ENCODE results near the gene HNF4A.

The HNF4A gene

GRCh38 chr20:44422083-44422482, 66.6 kb downstream of the HNF4A start:
- Mint-ChIP-seq H3K4me1 (ENCODE audit: low read depth in 2 of 2) (no peaks in the 10 kb centered on the region), H3K4me3 (no peak overlapping the region), H3K36me3 (ENCODE audit: insufficient read depth) (no peaks in the 10 kb centered on the region), H3K27ac (no peak overlapping the region), H3K9me3 (no peaks in the 10 kb centered on the region), H3K27me3 (peaks cover 12 to 22% of the 10 kb centered on the region in 2 donors)
- ATAC-seq (replicated peaks) (no peak), DNase-seq (no peak)

- no peak for ATAC-seq (replicated peaks)
- Mint-ChIP-seq H3K27me3 (peaks cover 12 to 29% of the 10 kb centered on the region in 2 donors), H3K36me3 (ENCODE audit: insufficient read depth) (no peaks in the 10 kb centered on the region), H3K27ac (no peak overlapping the region), H3K4me3 (no peak overlapping the region), H3K9me3 (no peaks in the 10 kb centered on the region), H3K4me1 (ENCODE audit: low read depth in 2 of 2) (no peaks in the 10 kb centered on the region)
- no peak for DNase-seq
These were observed 68.0 kb downstream of the HNF4A start for GRCh38 chr20:44423480-44423879.

GRCh38 chr20:44424039-44424495, 68.6 kb downstream of the HNF4A start:
- Mint-ChIP-seq H3K9me3 (no peaks in the 10 kb centered on the region), H3K4me3 (no peak overlapping the region), H3K36me3 (ENCODE audit: insufficient read depth) (no peaks in the 10 kb centered on the region), H3K27ac (no peak overlapping the region), H3K4me1 (ENCODE audit: low read depth in 2 of 2) (no peaks in the 10 kb centered on the region), H3K27me3 (peaks cover 12 to 32% of the 10 kb centered on the region in 2 donors)
- DNase-seq (no peak), ATAC-seq (replicated peaks) (no peak)

GRCh38 chr20:44425923-44426322, 70.4 kb downstream of the HNF4A start:
- Mint-ChIP-seq H3K27ac (no peak overlapping the region), H3K36me3 (ENCODE audit: insufficient read depth) (no peaks in the 10 kb centered on the region), H3K4me1 (ENCODE audit: low read depth in 2 of 2) (no peaks in the 10 kb centered on the region), H3K4me3 (no peak overlapping the region), H3K9me3 (no peaks in the 10 kb centered on the region), H3K27me3 (peaks cover 14 to 29% of the 10 kb centered on the region in 2 donors)
- DNase-seq (no peak), ATAC-seq (replicated peaks) (no peak)

- H3K36me3 Mint-ChIP-seq (ENCODE audit: insufficient read depth): peaks cover 3% of the 10 kb centered on the region
- no peaks in the 10 kb centered on the region for H3K4me1 Mint-ChIP-seq (ENCODE audit: low read depth in 2 of 2)
- no peaks in the 10 kb centered on the region for H3K9me3 Mint-ChIP-seq
- peaks cover 9 to 32% of the 10 kb centered on the region in 2 donors for H3K27me3 Mint-ChIP-seq
- H3K4me3 Mint-ChIP-seq: no peak overlapping the region
- no peak for ATAC-seq (replicated peaks)
- no peak for DNase-seq
- H3K27ac Mint-ChIP-seq: no peak overlapping the region
These were observed 71.6 kb downstream of the HNF4A start for GRCh38 chr20:44426879-44427790.

GRCh38 chr20:44427804-44428173, 72.3 kb downstream of the HNF4A start:
- peaks cover 7% of the 10 kb centered on the region for H3K36me3 Mint-ChIP-seq (ENCODE audit: insufficient read depth)
- ATAC-seq (replicated peaks): no peak
- H3K4me3 Mint-ChIP-seq: no peak overlapping the region
- no peak overlapping the region for H3K27ac Mint-ChIP-seq
- no peaks in the 10 kb centered on the region for H3K4me1 Mint-ChIP-seq (ENCODE audit: low read depth in 2 of 2)
- no peak for DNase-seq
- peaks cover 15 to 38% of the 10 kb centered on the region in 2 donors for H3K27me3 Mint-ChIP-seq
- no peaks in the 10 kb centered on the region for H3K9me3 Mint-ChIP-seq

- peaks cover 8% of the 10 kb centered on the region for H3K36me3 Mint-ChIP-seq (ENCODE audit: insufficient read depth)
- H3K9me3 Mint-ChIP-seq: no peaks in the 10 kb centered on the region
- no peaks in the 10 kb centered on the region for H3K4me1 Mint-ChIP-seq (ENCODE audit: low read depth in 2 of 2)
- no peak overlapping the region for H3K27ac Mint-ChIP-seq
- peaks cover 20 to 44% of the 10 kb centered on the region in 2 donors for H3K27me3 Mint-ChIP-seq
- DNase-seq: no peak
- no peak for ATAC-seq (replicated peaks)
- no peak overlapping the region for H3K4me3 Mint-ChIP-seq
These were observed 72.9 kb downstream of the HNF4A start for GRCh38 chr20:44428174-44429016.

GRCh38 chr20:44429017-44429339, 73.5 kb downstream of the HNF4A start:
- ATAC-seq (replicated peaks) (no peak), DNase-seq (no peak)
- Mint-ChIP-seq H3K4me3 (no peak overlapping the region), H3K36me3 (ENCODE audit: insufficient read depth) (peaks cover 8% of the 10 kb centered on the region), H3K27ac (no peak overlapping the region), H3K9me3 (no peaks in the 10 kb centered on the region), H3K27me3 (peaks cover 20 to 47% of the 10 kb centered on the region in 2 donors), H3K4me1 (ENCODE audit: low read depth in 2 of 2) (no peaks in the 10 kb centered on the region)

GRCh38 chr20:44429419-44430269, 74.1 kb downstream of the HNF4A start:
- peaks cover 20 to 54% of the 10 kb centered on the region in 2 donors for H3K27me3 Mint-ChIP-seq
- H3K27ac Mint-ChIP-seq: no peak overlapping the region
- ATAC-seq (replicated peaks) (no peak), DNase-seq (no peak)
- H3K4me3 Mint-ChIP-seq: no peak overlapping the region
- no peaks in the 10 kb centered on the region for H3K4me1 Mint-ChIP-seq (ENCODE audit: low read depth in 2 of 2)
- peaks cover 8% of the 10 kb centered on the region for H3K36me3 Mint-ChIP-seq (ENCODE audit: insufficient read depth)
- no peaks in the 10 kb centered on the region for H3K9me3 Mint-ChIP-seq

- ATAC-seq (replicated peaks): no peak
- no peak for DNase-seq
- no peaks in the 10 kb centered on the region for H3K4me1 Mint-ChIP-seq (ENCODE audit: low read depth in 2 of 2)
- no peak overlapping the region for H3K4me3 Mint-ChIP-seq
- peaks cover 8% of the 10 kb centered on the region for H3K36me3 Mint-ChIP-seq (ENCODE audit: insufficient read depth)
- H3K27me3 Mint-ChIP-seq: peaks cover 20 to 55% of the 10 kb centered on the region in 2 donors
- no peak overlapping the region for H3K27ac Mint-ChIP-seq
- H3K9me3 Mint-ChIP-seq: no peaks in the 10 kb centered on the region
These were observed 75.0 kb downstream of the HNF4A start for GRCh38 chr20:44430270-44431065.

GRCh38 chr20:44431118-44431501, 75.6 kb downstream of the HNF4A start:
- Mint-ChIP-seq H3K9me3 (no peaks in the 10 kb centered on the region), H3K36me3 (ENCODE audit: insufficient read depth) (peaks cover 8% of the 10 kb centered on the region), H3K4me3 (no peak overlapping the region), H3K4me1 (ENCODE audit: low read depth in 2 of 2) (no peaks in the 10 kb centered on the region), H3K27ac (no peak overlapping the region), H3K27me3 (peaks cover 20 to 58% of the 10 kb centered on the region in 2 donors)
- no peak for ATAC-seq (replicated peaks)
- DNase-seq: no peak

- Mint-ChIP-seq H3K36me3 (ENCODE audit: insufficient read depth) (peaks cover 8% of the 10 kb centered on the region), H3K4me1 (ENCODE audit: low read depth in 2 of 2) (no peaks in the 10 kb centered on the region), H3K27me3 (peaks cover 20 to 64% of the 10 kb centered on the region in 2 donors), H3K4me3 (no peak overlapping the region), H3K27ac (no peak overlapping the region), H3K9me3 (no peaks in the 10 kb centered on the region)
- no peak for DNase-seq
- no peak for ATAC-seq (replicated peaks)
These were observed 76.2 kb downstream of the HNF4A start for GRCh38 chr20:44431502-44432234.

All from effector memory CD8-positive, alpha-beta T cell (primary cell).